ENCODE measurements around the gene NAA80.
A peak's percentile ranks its signal among the peaks of the same experiment; 100 is the strongest.

DNA sequence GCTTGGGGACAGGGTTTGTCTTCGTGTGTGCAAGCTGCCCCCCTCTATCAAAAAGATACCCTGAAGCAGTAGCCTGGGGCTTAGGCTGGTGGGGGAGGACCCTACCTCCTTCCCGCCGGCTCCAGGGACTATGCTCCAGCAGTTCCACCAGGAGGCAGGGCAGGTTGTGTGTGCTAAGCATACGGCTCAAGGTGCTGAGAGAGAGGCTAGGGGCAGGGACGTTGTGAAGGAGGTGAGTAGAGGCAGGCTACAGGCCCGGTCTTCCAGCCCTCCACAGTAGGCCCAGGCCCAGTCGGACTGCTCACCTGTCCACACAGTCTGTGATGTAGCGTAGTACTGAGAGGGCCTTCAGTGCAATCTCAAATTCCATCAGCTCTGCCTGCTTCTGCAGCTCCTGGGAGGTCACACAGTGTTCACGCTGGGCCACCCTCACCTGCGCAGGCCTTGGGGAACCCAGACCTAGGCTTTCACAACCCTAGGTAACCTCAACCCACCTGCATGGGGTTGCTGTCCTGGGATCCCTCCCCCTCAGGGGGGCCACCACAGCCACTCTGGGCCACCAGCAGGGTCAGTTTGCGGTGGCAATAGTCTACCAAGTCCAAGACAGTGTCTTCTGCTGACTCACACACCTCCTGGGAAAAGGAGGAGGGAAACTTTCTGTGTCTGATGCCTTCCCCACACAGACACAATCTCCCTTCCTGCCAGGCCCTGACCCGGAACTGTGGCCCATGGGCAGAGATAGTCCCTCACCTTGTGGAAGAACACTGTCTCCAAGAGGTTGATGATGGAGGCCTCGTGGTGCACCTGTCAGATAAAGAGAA is 43.8 kb upstream of the NAA80 start:
- TF ChIP-seq, protein P1, sequence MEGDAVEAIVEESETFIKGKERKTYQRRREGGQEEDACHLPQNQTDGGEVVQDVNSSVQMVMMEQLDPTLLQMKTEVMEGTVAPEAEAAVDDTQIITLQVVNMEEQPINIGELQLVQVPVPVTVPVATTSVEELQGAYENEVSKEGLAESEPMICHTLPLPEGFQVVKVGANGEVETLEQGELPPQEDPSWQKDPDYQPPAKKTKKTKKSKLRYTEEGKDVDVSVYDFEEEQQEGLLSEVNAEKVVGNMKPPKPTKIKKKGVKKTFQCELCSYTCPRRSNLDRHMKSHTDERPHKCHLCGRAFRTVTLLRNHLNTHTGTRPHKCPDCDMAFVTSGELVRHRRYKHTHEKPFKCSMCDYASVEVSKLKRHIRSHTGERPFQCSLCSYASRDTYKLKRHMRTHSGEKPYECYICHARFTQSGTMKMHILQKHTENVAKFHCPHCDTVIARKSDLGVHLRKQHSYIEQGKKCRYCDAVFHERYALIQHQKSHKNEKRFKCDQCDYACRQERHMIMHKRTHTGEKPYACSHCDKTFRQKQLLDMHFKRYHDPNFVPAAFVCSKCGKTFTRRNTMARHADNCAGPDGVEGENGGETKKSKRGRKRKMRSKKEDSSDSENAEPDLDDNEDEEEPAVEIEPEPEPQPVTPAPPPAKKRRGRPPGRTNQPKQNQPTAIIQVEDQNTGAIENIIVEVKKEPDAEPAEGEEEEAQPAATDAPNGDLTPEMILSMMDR (IDR thresholded peaks at IDR 0.05), result peak; percentile 26
- TF ChIP-seq EZH2 (IDR thresholded peaks at IDR 0.05) (no peak), EZH2phosphoT487 (IDR thresholded peaks at IDR 0.05) (no peak)
